Neural cell (in vitro differentiated cells): Measurements from ENCODE around the gene B4GALNT3.

Source experiments
- EP300 ChIP-seq: fragments of 450-650 bp; conservative IDR thresholded peaks from 2 replicates; pipeline ENCODE4 v1.6.1; 2014; ENCODE audit warnings: antibody characterized with exemption, mild to moderate bottlenecking, moderate library complexity; ENCODE audit not compliant: poor library complexity, severe bottlenecking
- EZH2 ChIP-seq: fragments of 200-600, 300-800 bp; shearing (Covaris generic), sonication (generic); IDR thresholded peaks from 2 replicates; pipeline ENCODE4 v1.6.1; 2014; ENCODE audit warnings: antibody characterized with exemption, low read length, borderline replicate concordance, mild to moderate bottlenecking; ENCODE audit not compliant: insufficient read depth, poor library complexity, severe bottlenecking
- MXI1 ChIP-seq: fragments of 450-650 bp; conservative IDR thresholded peaks from 2 replicates; pipeline ENCODE4 v1.6.1; 2014; ENCODE audit warnings: antibody characterized with exemption, mild to moderate bottlenecking; ENCODE audit not compliant: poor library complexity, severe bottlenecking
- POLR2AphosphoS5 ChIP-seq: IDR thresholded peaks from 2 replicates; pipeline ENCODE4 v1.6.1; 2012
- RAD21 ChIP-seq: fragments of 450-650 bp; conservative IDR thresholded peaks from 2 replicates; pipeline ENCODE4 v1.6.1; 2014; ENCODE audit warnings: antibody characterized with exemption, mild to moderate bottlenecking, moderate library complexity
- SMC3 ChIP-seq: fragments of 450-650 bp; conservative IDR thresholded peaks from 2 replicates; pipeline ENCODE4 v1.6.1; 2014; ENCODE audit warnings: antibody characterized with exemption, mild to moderate bottlenecking, moderate library complexity; ENCODE audit not compliant: poor library complexity
- TAF1 ChIP-seq: IDR thresholded peaks from 2 replicates; pipeline ENCODE4 v1.6.1; 2012; ENCODE audit warnings: low read depth
- TF ChIP-seq, protein P1 (sequence below): fragments of 450-650 bp; IDR thresholded peaks from 2 replicates; pipeline ENCODE4 v1.5.1; 2014; ENCODE audit warnings: antibody characterized with exemption, mild to moderate bottlenecking, moderate library complexity; ENCODE audit not compliant: poor library complexity, severe bottlenecking
- TF ChIP-seq, protein P2 (sequence below): IDR thresholded peaks from 2 replicates; pipeline ENCODE4 v1.6.1; 2012; ENCODE audit warnings: borderline replicate concordance

DNA sequence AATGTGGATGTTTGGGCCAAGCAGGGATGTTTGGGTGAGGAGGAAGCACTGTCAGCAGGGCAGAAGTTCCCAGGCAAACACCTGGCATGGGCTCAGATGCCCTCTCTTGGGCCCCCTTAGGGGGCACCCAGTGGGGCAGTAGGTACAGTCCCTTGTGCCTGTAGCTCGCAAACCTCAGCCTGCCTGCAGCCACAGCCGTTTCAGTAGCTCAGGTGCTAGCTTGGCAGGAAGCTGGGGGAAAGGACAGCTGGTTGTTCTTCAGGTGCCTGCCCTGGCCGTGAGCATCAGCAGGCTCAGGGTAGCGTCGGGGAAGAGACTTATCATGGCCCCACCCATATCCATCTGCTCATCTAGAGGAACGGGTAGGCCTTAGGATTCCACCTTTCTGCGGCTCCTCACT is 67.5 kb downstream of the B4GALNT3 start:
- TF ChIP-seq, protein P1, sequence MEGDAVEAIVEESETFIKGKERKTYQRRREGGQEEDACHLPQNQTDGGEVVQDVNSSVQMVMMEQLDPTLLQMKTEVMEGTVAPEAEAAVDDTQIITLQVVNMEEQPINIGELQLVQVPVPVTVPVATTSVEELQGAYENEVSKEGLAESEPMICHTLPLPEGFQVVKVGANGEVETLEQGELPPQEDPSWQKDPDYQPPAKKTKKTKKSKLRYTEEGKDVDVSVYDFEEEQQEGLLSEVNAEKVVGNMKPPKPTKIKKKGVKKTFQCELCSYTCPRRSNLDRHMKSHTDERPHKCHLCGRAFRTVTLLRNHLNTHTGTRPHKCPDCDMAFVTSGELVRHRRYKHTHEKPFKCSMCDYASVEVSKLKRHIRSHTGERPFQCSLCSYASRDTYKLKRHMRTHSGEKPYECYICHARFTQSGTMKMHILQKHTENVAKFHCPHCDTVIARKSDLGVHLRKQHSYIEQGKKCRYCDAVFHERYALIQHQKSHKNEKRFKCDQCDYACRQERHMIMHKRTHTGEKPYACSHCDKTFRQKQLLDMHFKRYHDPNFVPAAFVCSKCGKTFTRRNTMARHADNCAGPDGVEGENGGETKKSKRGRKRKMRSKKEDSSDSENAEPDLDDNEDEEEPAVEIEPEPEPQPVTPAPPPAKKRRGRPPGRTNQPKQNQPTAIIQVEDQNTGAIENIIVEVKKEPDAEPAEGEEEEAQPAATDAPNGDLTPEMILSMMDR = no peak
- TF ChIP-seq EP300 = no peak
- TF ChIP-seq EZH2 = no peak
- TF ChIP-seq MXI1 = no peak
- no peak for TF ChIP-seq POLR2AphosphoS5
- TF ChIP-seq, protein P2, sequence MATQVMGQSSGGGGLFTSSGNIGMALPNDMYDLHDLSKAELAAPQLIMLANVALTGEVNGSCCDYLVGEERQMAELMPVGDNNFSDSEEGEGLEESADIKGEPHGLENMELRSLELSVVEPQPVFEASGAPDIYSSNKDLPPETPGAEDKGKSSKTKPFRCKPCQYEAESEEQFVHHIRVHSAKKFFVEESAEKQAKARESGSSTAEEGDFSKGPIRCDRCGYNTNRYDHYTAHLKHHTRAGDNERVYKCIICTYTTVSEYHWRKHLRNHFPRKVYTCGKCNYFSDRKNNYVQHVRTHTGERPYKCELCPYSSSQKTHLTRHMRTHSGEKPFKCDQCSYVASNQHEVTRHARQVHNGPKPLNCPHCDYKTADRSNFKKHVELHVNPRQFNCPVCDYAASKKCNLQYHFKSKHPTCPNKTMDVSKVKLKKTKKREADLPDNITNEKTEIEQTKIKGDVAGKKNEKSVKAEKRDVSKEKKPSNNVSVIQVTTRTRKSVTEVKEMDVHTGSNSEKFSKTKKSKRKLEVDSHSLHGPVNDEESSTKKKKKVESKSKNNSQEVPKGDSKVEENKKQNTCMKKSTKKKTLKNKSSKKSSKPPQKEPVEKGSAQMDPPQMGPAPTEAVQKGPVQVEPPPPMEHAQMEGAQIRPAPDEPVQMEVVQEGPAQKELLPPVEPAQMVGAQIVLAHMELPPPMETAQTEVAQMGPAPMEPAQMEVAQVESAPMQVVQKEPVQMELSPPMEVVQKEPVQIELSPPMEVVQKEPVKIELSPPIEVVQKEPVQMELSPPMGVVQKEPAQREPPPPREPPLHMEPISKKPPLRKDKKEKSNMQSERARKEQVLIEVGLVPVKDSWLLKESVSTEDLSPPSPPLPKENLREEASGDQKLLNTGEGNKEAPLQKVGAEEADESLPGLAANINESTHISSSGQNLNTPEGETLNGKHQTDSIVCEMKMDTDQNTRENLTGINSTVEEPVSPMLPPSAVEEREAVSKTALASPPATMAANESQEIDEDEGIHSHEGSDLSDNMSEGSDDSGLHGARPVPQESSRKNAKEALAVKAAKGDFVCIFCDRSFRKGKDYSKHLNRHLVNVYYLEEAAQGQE = no peak
- no peak for TF ChIP-seq SMC3
- TF ChIP-seq TAF1 = no peak
- TF ChIP-seq RAD21 = no peak
